Esophagus squamous epithelium (tissue), 5 donors: ENCODE results near the gene MICAL2. TPM values are rescaled to one million over a fixed set of nuclear protein-coding genes. Genes with fewer than 3 reads are reported as not detected.
A peak's percentile ranks its signal among the peaks of the same experiment; 100 is the strongest.

Experiments
- DNase-seq: peaks from one replicate; lab custom pipeline; 2025; lab: John Stamatoyannopoulos, UW
- H3K27ac ChIP-seq, 4 donors: fragments of 200-600 bp; sonication (generic); one replicate each; pipeline ENCODE4 v1.5.1; 2016 to 2019; ENCODE audit warnings: mild to moderate bottlenecking in 1 of 4
- H3K27me3 ChIP-seq, 4 donors: fragments of 200-600 bp; sonication (generic); 1 replicate in 3 of 4; 2 replicates in 1 of 4; pipeline versions ENCODE4 v1.5.1 to v1.6.0; 2017 to 2021; ENCODE audit warnings: antibody characterized with exemption in 1 of 4
- H3K36me3 ChIP-seq, 3 donors: fragments of 200-600 bp; sonication (generic); one replicate each; pipeline ENCODE4 v1.5.1; 2016 to 2019
- H3K4me1 ChIP-seq, 3 donors: fragments of 200-600 bp; sonication (generic); one replicate each; pipeline ENCODE4 v1.5.1; 2017 to 2019
- H3K4me3 ChIP-seq, 4 donors: fragments of 200-600 bp; sonication (generic); 1 replicate in 3 of 4; 2 replicates in 1 of 4; pipeline ENCODE4 v1.5.1; 2016 to 2019; ENCODE audit warnings: mild to moderate bottlenecking in 2 of 4, moderate library complexity in 1 of 4
- H3K9me3 ChIP-seq, 3 donors: fragments of 200-600 bp; sonication (generic); one replicate each; pipeline ENCODE4 v1.5.1; 2016 to 2019
- CTCF ChIP-seq, 6 experiments: fragments of 450-650 bp in 4 of 6; fragments of 200-600 bp in 2 of 6; sonication (generic) in 2 of 6; IDR thresholded peaks; one replicate each; pipeline ENCODE4 v1.5.1; 2016 to 2019; ENCODE audit warnings: antibody characterized with exemption in 6 of 6, mild to moderate bottlenecking in 4 of 6, moderate library complexity in 4 of 6
- POLR2A ChIP-seq, 4 donors: fragments of 450-650 bp; IDR thresholded peaks; one replicate each; pipeline ENCODE4 v1.6.1; 2017; ENCODE audit warnings: antibody characterized with exemption in 4 of 4, mild to moderate bottlenecking in 4 of 4, moderate library complexity in 3 of 4
- WGBS, 2 donors: methylation state at CpG; one replicate each; pipeline ENCODE4 v1.1.5; 2018; 5-methylcytosine and 5-hydroxymethylcytosine counted together
- intact Hi-C: fragments of 100-400 bp; cut with DNase I; formaldehyde crosslinking; loops from one replicate; pipeline ENCODE4 v1.15.0; 2022
- total RNA-seq, 4 donors: library from RNA; depleted of rRNA; stranded (reverse); fragments of >200 nt; gene quantifications; one replicate each; pipeline ENCODE4 v1.1.0, GENCODE V29; 2016
- donor health status: DM: yes; HTN: yes; CAD: no.

The MICAL2 gene
- total RNA-seq, 4 donors from 2014 or later, result 10.1 to 49.0 (median 19.8) TPM

GRCh38 chr11:12220305-12220704 lies 109.9 kb downstream of the MICAL2 start:
- Histone ChIP-seq H3K9me3 (no peaks in the 10 kb centered on the region), H3K27me3 (no peaks in the 10 kb centered on the region), H3K4me3 (no peak overlapping the region), H3K36me3 (peaks cover 0 to 34% (median 0%) of the 10 kb centered on the region in 3 donors), H3K4me1 (peaks cover 12 to 73% (median 49%) of the 10 kb centered on the region in 3 donors), H3K27ac (peak overlapping the region in 3 of 4 donors; percentile 24 to 65 (median 57))
- intact Hi-C loops, result no loop called here
- TF ChIP-seq CTCF (IDR thresholded peaks at IDR 0.05) (no peak), POLR2A (IDR thresholded peaks at IDR 0.05) (no peak)
- WGBS, 2 donors, result 59 to 63% methylated on average over 7 to 11 of the region's 11 CpGs
- DNase-seq, result no peak

- H3K27me3 ChIP-seq, result no peaks in the 10 kb centered on the region
- H3K27ac ChIP-seq, result peak overlapping the region in 3 of 4 donors; percentile 24 to 65 (median 57)
- H3K4me3 ChIP-seq, result no peak overlapping the region
- peaks cover 12 to 68% (median 43%) of the 10 kb centered on the region in 3 donors for H3K4me1 ChIP-seq
- WGBS, 2 donors, result 88 to 95% methylated on average over 6 of the region's 6 CpGs
- H3K36me3 ChIP-seq, result peaks cover 0 to 35% (median 0%) of the 10 kb centered on the region in 3 donors
- intact Hi-C loops, result no loop called here
- no peak for DNase-seq
- no peak for TF ChIP-seq POLR2A (IDR thresholded peaks at IDR 0.05)
- TF ChIP-seq CTCF (IDR thresholded peaks at IDR 0.05), result no peak
- H3K9me3 ChIP-seq, result no peaks in the 10 kb centered on the region
Observed at GRCh38 chr11:12221051-12221535, 110.7 kb downstream of the MICAL2 start.

GRCh38 chr11:12222055-12222792 lies 111.8 kb downstream of the MICAL2 start:
- peaks cover 12 to 56% (median 43%) of the 10 kb centered on the region in 3 donors for H3K4me1 ChIP-seq
- WGBS, 2 donors, result 66 to 75% methylated on average over 4 to 5 of the region's 17 CpGs
- intact Hi-C loops, result no loop called here
- peak overlapping the region in 3 of 4 donors; percentile 57 to 81 (median 70) for H3K27ac ChIP-seq
- H3K36me3 ChIP-seq, result peaks cover 0 to 39% (median 0%) of the 10 kb centered on the region in 3 donors
- no peaks in the 10 kb centered on the region for H3K27me3 ChIP-seq
- no peaks in the 10 kb centered on the region for H3K9me3 ChIP-seq
- no peak for DNase-seq
- no peak overlapping the region for H3K4me3 ChIP-seq
- TF ChIP-seq CTCF (IDR thresholded peaks at IDR 0.05) (no peak), POLR2A (IDR thresholded peaks at IDR 0.05) (no peak)

GRCh38 chr11:12223771-12224536 lies 113.6 kb downstream of the MICAL2 start:
- H3K27ac ChIP-seq, result peak overlapping the region; percentile 51 to 81 (median 64)
- no peak for DNase-seq
- no peaks in the 10 kb centered on the region for H3K27me3 ChIP-seq
- H3K4me3 ChIP-seq, result peak overlapping the region in 1 of 4 donors; percentile 29
- H3K36me3 ChIP-seq, result peaks cover 0 to 44% (median 4%) of the 10 kb centered on the region in 3 donors
- no peak for TF ChIP-seq POLR2A (IDR thresholded peaks at IDR 0.05)
- TF ChIP-seq CTCF (IDR thresholded peaks at IDR 0.05), result no peak
- intact Hi-C loops, result no loop called here
- H3K9me3 ChIP-seq, result no peaks in the 10 kb centered on the region
- WGBS, 2 donors, result 40 to 50% methylated on average over 7 of the region's 7 CpGs
- peaks cover 12 to 55% (median 43%) of the 10 kb centered on the region in 3 donors for H3K4me1 ChIP-seq
